Kidney epithelial cell (primary cell): ENCODE results near the gene VPS13C. TPM values are rescaled to one million over a fixed set of nuclear protein-coding genes. Genes with fewer than 3 reads are reported as not detected.
A peak's percentile ranks its signal among the peaks of the same experiment; 100 is the strongest.

Experiments used
- DNase-seq: peaks from one replicate; pipeline ENCODE4 v3.0.0-alpha.2; 2010; ENCODE audit warnings: low read depth
- H3K27me3 ChIP-seq: 2 replicates; pipeline ENCODE4 v1.6.0; 2011; ENCODE audit warnings: low read length; ENCODE audit not compliant: control insufficient read depth, insufficient read depth
- H3K36me3 ChIP-seq: 2 replicates; pipeline ENCODE4 v1.5.1; 2011; ENCODE audit warnings: low read length; ENCODE audit not compliant: control insufficient read depth, insufficient read depth
- H3K4me3 ChIP-seq: 2 replicates; pipeline ENCODE4 v1.5.1; 2011; ENCODE audit warnings: low read depth, mild to moderate bottlenecking, control low read depth, low read length
- total RNA-seq: library from RNA; depleted of rRNA; stranded (reverse); fragments of >200 nt; gene quantifications from 2 replicates; pipeline ENCODE4 v1.2.3, GENCODE V29; 2015
- TF ChIP-seq, protein P1 (sequence below): IDR thresholded peaks from 2 replicates; pipeline ENCODE4 v1.5.1; 2011; ENCODE audit warnings: mild to moderate bottlenecking, moderate library complexity, low read length, control low read depth, inconsistent platforms; ENCODE audit not compliant: insufficient read depth, poor library complexity, severe bottlenecking

The VPS13C gene
- total RNA-seq, 1 donor from 2014 or later: 48.3 TPM

DNA sequence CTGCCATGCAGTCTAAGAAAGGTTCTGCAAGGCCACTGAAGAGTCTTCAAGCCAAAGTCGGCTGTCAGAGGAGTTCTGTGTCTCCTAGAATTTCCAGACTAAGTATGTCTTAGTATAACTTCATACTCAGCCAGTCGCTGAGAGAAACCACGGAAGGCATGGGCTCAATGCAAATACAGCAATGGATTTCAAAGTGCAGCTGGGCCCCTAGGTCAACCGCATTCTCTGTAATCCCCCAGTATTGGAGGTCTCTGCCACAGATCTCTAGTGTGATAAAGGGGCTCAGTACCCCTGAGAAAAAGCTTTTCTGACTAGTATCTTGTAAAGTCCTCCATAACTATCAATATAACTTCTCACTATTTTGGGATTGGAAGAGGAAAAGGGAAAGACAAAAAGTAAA, 208.3 kb downstream of the VPS13C start:
- H3K36me3 ChIP-seq: no peaks in the 10 kb centered on the region

DNA sequence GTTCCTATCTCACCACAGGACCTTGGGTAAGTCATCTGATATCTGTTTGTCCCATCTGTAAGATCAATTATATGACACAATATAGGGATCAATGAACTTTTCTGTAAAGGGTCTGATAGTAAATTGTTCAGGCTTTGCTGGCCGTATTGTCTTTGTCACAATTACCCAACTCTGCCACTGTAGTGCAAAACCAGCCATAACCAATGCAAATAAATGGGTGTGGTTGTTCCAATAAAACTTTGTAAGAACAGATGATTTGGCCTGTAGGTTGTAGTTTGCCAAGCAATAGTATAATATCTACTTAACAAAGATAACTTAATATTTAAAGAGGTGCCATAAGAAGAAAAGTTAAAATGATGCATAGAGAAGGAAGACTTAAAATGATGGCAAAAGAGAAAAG, 210.8 kb downstream of the VPS13C start:
- no peak for DNase-seq
- no peak overlapping the region for H3K4me3 ChIP-seq
- no peaks in the 10 kb centered on the region for H3K27me3 ChIP-seq
- H3K36me3 ChIP-seq: no peaks in the 10 kb centered on the region
- TF ChIP-seq, protein P1, sequence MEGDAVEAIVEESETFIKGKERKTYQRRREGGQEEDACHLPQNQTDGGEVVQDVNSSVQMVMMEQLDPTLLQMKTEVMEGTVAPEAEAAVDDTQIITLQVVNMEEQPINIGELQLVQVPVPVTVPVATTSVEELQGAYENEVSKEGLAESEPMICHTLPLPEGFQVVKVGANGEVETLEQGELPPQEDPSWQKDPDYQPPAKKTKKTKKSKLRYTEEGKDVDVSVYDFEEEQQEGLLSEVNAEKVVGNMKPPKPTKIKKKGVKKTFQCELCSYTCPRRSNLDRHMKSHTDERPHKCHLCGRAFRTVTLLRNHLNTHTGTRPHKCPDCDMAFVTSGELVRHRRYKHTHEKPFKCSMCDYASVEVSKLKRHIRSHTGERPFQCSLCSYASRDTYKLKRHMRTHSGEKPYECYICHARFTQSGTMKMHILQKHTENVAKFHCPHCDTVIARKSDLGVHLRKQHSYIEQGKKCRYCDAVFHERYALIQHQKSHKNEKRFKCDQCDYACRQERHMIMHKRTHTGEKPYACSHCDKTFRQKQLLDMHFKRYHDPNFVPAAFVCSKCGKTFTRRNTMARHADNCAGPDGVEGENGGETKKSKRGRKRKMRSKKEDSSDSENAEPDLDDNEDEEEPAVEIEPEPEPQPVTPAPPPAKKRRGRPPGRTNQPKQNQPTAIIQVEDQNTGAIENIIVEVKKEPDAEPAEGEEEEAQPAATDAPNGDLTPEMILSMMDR: no peak

More for the DNA sequence above, 208.3 kb downstream of the VPS13C start:
- no peaks in the 10 kb centered on the region for H3K27me3 ChIP-seq
- no peak for DNase-seq
- H3K4me3 ChIP-seq: no peak overlapping the region
- TF ChIP-seq, protein P1: no peak

DNA sequence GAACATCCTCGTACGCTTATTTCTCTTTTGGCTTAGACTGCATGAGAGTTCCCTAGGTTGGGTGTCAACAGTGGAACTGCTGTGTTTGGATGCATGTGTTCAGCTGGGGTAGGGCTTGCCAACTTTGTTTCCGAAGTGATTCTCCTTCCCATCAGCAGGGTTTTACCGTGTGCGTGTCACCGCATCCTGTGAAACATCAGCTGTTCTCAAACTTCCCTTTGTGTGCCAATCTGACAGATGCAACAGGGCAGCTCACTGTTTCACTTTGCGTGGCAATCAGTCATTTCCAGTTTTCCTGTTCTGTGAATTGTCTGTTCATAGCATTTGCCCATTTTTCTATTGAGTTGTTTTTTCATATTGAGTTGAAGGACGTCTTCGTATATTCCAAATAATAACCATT, 218.8 kb downstream of the VPS13C start:
- no peak for DNase-seq
- no peaks in the 10 kb centered on the region for H3K36me3 ChIP-seq
- no peaks in the 10 kb centered on the region for H3K27me3 ChIP-seq
- no peak overlapping the region for H3K4me3 ChIP-seq
- TF ChIP-seq, protein P1: no peak

DNA sequence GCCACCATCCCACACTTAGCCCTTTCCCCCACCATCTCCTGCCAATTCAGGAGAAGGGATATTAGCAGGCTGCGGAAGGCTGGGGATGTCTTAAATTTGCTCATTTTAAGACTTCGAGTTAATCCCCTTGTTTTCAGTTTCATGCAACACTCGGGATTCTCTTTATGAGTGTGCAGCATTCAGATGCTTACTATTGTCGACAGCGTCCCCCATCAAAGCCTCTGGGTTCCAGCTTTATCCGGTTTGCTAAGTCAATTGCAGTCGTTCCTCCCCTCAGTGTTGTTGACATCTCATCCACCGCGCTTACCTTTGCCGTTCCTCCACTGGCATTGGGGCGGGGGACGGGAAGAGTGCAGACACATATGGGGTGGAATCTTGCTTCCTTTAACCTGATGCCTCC, 220.2 kb downstream of the VPS13C start:
- no peak for DNase-seq
- Histone ChIP-seq H3K27me3 (peaks cover under 1% of the 10 kb centered on the region), H3K4me3 (no peak overlapping the region), H3K36me3 (no peaks in the 10 kb centered on the region)
- TF ChIP-seq, protein P1: no peak

DNA sequence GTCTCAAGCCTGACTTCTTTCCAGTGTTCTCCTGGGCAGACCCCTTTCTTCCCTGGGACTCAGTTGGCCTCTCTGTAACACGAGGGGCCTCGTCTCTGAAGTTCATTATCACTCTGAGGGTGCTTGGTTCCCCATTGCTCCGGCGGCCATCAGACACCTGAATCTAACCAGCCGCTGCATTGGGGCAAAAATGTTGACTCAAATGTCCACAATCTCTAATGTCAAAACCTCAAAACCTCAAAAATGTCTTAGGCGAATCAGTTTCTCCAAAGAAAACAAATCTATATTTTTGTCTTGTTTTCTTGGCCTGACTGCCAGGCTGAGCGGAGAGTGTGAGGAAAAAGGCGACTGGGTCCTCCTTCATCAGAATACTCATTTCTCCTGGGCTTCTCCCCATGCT, 220.7 kb downstream of the VPS13C start:
- DNase-seq: no peak
- no peak overlapping the region for H3K4me3 ChIP-seq
- TF ChIP-seq, protein P1: no peak
- no peaks in the 10 kb centered on the region for H3K36me3 ChIP-seq
- peaks cover 2% of the 10 kb centered on the region for H3K27me3 ChIP-seq

DNA sequence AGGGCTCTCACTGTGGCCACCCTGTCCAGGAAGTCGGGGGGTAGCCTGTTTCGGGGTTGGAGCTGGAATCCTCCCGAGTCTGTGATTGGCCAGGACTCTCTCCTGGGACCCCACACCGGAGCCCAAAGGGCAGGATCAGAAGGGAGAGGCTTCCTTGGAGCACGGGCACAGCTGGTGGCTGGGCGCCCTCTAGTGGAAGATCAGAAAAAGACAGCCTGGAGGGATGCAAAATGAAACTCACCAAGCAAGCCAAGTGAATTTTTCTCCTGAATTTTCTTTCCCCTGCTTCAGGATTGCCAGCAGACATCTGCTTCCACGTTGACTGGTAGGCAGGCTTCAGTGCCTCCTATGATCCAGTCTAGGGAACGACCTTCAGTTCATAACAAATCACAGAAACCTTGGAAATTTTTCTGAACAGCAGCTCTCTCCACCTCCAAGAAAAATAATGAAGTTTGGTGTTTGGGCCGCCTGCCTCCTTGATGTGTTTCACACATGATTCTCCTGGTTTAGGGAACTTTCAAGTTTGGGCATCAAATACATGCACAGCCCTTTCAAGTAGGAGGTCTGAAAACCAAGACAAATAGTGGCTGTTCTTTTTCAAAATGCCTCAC, 224.6 kb downstream of the VPS13C start:
- TF ChIP-seq, protein P1: peak; percentile 95
- H3K27me3 ChIP-seq: peaks cover 7% of the 10 kb centered on the region
- DNase-seq: no peak
- H3K4me3 ChIP-seq: no peak overlapping the region
- no peaks in the 10 kb centered on the region for H3K36me3 ChIP-seq
